NCI-H345 treated with DMSO at 0.1 percent for 48 hours (cell line): Measurements from ENCODE around the gene NATD1.

Experiments
- DNase-seq: peaks from one replicate; lab custom pipeline; 2025; ENCODE audit not compliant: unreplicated experiment; lab: John Stamatoyannopoulos, UW

The NATD1 gene

GRCh38 chr17:21218101-21218500 lies 35.1 kb downstream of the NATD1 start:
- no peak for DNase-seq

DNA sequence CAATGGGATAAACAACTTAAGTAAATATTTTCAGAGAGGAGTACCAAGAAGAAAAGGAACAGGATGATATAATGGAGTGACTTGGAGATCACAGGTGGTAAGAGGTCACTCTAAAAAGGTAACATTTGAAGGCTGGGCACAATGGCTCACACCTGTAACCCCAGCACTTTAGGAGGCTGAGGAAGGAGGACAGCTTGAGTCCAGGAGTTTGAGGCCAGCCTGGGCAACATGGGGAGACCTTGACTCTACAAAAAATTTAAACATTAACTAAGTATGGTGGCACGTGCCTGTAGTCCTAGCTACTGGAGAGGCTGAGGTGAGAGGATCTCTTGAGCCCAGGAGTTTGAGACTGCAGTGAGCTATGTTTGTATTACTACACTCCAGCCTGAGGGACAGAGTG lies 35.9 kb downstream of the NATD1 start:
- no peak for DNase-seq

DNA sequence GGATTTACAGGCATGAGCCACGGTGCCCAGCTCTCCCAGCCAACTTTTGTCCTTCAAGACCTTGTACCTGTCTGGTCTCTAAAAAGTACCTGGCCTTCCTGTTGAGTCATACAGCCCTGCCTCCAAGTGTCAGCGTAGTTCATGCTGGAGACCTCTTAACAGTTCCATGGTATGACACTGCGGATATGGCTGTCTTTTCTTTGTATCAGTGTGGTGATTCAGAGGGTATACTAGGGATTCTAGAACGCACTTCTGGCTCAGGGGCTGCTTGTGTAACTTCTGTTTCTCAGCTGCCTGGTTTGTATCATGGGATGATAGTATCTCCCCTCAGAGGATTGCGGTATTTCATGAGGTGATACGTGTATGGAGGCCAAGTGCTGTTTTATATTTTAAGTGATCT lies 37.3 kb downstream of the NATD1 start:
- no peak for DNase-seq

- no peak for DNase-seq
Measured at GRCh38 chr17:21214777-21215541, 38.3 kb downstream of the NATD1 start.

GRCh38 chr17:21214015-21214776 lies 39.0 kb downstream of the NATD1 start, which contains the start of gene TMEM11:
TMEM11 (minus strand) TSS chr17:21214161; CDS start chr17:21214152, 9 bp downstream.
- peak; percentile 65 for DNase-seq

GRCh38 chr17:21213638-21214014 lies 39.6 kb downstream of the NATD1 start:
- DNase-seq = no peak

GRCh38 chr17:21212826-21213637 lies 40.2 kb downstream of the NATD1 start:
- no peak for DNase-seq

DNA sequence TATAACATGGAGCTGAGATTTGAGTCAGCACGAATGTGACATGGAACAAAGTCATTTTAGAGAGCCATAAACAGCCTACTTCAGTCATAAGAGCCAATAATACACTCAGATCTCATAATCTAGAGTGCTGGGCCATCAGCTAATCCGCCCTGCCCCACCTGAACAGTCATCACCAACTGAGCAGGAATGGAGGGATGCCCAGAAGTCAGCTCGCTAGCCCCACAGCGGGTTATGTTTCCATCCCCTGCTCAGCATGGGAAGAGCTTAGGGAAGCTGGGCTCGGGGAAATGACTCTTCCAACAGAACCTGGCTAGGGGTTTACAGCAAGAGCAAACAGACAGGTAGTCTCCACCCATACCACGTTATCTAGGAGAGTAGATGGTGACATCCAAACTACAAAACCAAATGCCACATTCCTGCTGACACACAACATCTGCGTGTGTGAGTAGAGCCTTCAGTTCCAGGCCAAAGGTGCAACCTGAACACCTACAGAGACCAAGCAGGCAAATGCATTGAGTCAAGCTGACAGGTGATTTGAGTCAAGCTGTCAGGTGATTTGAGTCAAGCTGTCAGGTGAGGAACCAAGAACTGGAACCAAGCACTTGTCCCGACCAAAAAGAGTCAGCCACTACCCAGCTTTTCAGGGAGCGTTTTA lies 41.3 kb downstream of the NATD1 start:
- DNase-seq = no peak

- no peak for DNase-seq
Measured at GRCh38 chr17:21210411-21211076, 42.7 kb downstream of the NATD1 start.

DNA sequence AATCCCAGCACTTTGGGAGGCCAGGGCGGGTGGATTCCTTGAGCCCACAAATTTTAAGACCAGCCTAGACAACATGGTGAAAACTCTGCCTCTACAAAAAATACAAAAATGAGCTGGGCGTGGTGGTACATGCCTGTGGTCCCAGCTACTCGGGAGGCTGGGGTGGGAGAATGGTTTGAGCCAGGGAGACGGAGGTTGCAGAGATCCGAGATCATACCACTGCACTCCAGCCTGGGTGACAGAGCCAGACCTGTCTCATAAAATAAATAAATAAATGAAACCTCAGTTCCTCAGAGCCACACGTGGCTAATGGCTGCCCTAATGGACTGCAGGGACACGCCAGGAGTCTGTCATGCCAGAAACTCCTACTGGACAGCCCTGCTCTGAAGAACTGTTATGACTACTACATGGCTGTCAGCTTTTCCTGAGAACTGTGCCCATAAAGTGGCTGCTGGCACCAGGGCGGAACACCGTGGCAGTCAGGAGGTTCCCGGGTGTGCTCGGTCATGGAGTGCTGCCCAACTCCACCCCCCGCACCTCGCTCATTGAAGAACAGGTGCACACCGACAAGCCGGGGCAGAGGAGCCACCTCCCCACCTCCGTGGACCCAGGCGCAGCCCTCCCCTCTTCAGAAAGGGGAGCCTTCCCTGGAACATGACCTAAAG lies 43.6 kb downstream of the NATD1 start:
- no peak for DNase-seq

- DNase-seq = no peak
Measured at GRCh38 chr17:21208352-21208751, 44.9 kb downstream of the NATD1 start.

- no peak for DNase-seq
Measured at GRCh38 chr17:21204935-21205334, 48.3 kb downstream of the NATD1 start.

GRCh38 chr17:21202512-21202911 lies 50.7 kb downstream of the NATD1 start:
- no peak for DNase-seq

DNA sequence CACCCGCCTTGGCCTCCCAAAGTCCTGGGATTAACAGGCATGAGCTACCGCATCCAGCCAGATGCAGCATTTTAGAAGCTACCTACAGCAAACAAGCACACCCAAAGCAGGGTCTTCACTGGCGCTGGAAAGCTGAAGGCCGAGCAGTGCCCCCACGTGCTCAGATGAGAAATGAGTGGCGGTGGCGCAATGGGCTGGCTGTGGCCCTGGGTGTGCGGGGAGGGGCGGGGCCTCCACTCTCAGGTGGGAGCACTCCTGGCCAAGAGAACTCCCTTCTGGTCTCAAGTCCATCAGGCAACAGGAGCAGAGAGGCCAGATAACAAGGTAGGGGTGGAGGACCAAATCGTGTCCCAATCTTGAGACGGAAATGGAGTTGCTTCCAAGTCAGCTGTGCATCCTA lies 51.3 kb downstream of the NATD1 start:
- DNase-seq = no peak

GRCh38 chr17:21201298-21201595 lies 52.0 kb downstream of the NATD1 start:
- DNase-seq = no peak

DNA sequence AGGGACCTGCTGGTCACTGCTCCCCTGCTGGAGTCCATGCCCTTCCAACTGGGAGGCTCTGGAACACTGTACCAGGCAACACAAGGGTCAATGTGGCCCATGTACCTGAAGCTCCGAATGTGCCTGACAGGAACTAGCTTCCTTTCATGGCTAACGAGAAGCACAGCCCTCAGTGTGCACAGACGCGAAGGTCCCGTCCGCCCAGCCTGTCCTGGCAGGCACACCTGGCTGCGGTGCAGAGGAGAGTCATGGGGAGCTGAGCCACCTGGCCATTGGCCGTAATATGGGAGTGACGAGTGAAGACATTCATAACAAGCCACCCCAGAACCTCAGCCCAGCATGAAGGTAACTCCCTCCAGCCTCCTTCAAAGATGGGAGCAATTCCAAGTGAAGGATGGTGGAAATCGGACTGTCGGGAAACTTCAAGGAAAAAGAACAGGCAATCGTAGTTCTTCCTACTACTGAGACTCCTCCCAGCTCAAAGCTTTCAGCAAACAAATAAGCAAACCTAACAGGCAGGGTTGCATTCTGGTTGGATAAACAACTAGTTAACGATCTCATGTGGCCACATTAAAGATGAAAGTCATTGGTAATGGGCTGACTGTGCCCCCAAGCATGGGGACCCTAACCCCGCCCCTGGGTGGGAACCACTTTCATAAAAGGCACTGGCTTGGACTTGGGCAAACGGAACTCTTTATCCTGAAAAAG lies 52.5 kb downstream of the NATD1 start:
- no peak for DNase-seq

DNA sequence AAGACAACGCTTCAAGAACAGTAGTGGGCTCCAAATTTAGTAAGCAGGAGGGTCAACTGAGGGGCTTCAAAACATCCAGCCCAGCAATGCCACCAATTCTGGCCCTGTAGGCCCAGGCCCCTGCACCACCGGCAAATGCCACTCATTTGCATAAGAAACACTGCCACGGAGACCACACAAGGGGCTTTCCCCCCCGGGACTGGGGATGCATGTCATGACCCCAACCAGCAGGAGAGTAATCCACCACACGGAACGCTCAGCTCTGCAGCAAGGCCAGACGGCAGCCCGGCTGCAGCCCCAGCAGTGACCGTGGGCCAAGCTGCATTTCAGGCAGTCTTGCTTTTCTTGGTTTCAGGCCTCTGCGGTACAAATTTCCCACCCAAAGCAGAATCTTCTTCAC lies 53.4 kb downstream of the NATD1 start:
- no peak for DNase-seq

GRCh38 chr17:21199311-21199710 lies 53.9 kb downstream of the NATD1 start:
- DNase-seq = no peak

- DNase-seq = no peak
Measured at GRCh38 chr17:21198411-21198810, 54.8 kb downstream of the NATD1 start.

- DNase-seq = no peak
Measured at GRCh38 chr17:21196126-21196525, 57.1 kb downstream of the NATD1 start.
